ENCODE data around the gene LUZP1.

The LUZP1 gene

DNA sequence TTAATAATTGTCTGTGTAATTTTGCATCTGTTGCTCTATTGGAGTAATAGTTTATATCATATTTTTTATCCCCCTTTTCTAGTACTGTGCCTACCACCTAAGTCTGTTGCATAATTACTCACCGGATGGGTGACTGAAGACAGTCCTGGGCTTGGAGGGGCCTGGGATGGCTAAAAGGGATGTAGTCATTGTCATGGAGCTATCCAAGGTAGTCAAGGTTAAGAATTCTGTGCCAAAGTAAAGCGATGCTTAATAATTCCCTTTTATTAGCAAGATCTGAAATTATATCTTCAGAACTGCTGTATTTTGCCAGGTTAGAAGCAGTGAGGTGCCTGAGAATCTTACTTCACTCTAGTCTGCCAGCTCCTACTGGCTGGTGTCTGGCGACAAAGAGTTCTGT lies 87.8 kb downstream of the LUZP1 start:
- no peak for DNase-seq

DNA sequence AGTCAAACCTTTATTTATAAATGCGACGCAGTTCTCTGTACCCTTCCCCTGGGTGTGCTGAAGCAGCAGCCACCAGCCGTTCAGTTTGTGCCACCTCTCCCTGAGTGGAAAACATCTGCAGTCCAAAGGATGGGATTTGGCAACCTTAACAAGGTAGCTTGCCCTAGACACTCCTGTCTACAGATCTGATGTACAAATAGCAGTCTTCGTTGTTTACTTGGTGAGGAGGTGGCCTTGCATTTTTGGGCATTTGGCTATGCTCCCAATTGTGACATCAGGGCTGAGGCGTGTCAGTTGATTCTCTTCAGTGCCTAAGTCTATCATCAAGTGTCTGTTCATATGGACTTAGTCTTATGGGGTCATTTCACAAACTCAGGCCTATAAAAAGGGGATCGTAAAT lies 89.6 kb downstream of the LUZP1 start:
- DNase-seq = no peak

DNA sequence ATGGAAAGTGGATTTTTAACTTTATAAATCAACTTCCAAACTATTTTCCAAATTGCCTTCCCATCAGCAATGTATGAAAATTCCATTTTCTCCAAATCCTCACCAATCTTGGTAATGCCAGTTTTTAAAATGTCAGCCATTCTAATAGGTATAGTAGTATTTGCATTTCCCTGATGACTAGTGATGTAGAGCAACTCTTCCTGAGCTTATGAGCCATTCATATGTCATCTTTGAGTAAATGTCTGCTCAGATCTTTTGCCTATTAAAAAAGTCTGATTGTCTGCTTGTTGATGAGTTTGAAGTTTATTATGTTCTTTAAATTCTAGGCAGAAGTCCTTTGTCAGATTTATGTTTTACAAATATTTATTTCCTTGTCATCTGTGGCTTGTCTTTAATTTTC lies 94.6 kb downstream of the LUZP1 start:
- no peak for DNase-seq

DNA sequence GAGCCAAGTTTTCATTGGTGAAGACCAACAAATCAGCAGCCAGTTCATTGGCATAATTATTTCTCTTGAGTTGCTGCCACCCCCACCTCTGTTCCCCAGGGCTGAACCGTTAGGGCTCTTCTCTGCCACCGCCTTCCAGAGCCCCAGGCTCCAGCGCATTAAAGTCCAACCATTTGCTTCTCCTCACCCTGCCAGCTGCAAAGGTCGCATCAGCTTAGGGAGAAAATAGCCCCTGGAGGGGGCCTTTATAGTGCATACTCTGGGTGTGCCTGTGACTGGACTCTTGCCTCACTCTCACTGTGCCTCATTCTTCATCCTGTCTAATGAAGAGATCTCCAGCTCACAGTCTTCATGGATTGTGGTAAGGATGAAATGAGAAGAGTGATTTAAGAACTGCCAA lies 99.0 kb downstream of the LUZP1 start:
- no peak for DNase-seq

DNA sequence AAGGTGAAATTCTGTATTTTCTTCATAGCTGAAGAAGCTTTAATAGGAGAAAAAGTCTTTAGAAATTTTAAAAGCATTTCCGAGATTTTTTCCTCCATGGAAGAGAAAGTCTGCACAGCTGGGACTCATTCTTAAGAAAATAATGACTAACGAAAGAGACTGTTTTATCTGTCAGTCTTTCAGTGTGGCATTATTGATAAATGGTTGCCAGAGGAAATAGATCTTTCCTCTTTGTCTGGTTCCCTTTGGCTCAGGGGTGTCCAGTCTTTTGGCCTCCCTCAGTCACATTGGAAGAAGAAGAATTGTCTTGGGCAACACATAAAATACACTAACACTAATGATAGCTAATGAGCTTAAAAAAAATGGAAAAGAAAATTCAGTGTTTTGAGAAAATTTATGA lies 99.5 kb downstream of the LUZP1 start:
- DNase-seq = no peak

DNA sequence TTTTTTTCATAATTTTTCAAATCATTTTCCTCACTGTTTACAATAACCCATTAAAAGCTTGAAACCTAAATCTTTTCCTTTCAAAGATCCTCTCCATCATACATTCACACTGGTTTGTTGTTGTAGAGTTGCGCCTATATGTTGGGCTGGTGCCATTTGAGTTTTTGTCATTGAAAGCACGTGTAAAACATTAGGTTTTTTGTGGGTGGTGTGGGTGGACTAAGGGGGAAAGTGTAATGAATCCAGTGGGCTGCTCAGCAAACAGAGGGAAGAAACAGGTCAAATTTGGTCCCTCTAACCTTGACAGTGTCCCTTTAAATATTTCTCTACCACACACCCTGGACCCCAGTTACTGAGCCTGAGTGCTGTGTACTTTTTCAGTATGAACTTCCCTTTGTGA lies 102.6 kb downstream of the LUZP1 start:
- DNase-seq = no peak

DNA sequence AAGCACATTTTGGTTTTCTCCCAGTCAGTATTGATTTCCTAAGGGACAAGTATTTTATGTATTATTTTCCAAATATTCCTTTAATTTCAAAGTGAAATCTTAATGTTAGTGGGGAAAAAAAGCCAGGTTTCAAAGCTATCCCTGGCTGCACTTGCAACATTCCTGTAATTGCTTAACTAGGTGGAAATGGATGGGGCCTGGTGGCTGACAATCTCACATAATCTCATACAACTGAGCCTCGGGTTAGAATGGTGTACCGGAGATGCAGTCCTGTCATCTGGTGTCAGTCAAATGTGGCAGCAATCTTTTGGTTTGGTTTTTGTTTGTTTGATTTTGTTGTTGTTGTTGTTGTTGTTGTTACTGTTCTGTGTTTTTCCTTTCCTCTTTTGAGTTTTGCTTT lies 103.3 kb downstream of the LUZP1 start:
- DNase-seq = no peak

DNA sequence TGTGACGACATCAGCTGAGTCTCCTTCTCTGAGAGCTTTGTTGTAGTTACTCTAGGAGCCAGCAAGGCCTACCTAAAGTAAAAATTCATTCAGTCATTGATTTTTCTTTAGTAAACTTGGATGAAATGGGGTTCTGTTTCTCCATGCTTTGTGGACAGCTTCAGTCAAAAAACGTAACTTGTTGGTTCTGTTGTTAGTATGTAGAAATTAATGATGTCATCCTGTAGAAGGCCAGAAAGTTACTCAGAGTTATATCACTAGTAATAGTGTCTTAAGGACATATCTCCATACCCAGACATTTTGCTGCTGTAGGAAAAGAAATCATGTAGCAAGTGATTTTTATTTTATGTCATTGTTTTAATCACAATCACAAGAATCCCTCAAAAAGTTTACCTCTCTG lies 106.4 kb downstream of the LUZP1 start:
- DNase-seq = no peak

DNA sequence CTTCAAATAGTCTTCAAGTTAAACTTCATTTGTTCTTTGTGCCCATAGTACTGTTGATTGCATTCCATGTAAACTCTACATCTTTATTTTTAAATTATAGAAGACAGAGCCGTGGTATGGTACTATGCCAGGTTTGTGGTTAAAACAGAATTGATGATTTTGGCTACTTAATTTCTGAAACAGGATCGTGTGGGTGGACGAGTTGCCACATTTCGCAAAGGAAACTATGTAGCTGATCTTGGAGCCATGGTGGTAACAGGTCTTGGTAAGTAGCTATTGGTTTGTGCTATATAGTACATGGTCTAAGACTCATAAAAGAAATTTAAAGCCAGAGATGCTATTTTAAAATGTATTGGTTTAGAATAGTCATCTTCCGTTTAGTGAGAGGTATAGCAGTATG lies 111.4 kb downstream of the LUZP1 start:
- DNase-seq = no peak

DNA sequence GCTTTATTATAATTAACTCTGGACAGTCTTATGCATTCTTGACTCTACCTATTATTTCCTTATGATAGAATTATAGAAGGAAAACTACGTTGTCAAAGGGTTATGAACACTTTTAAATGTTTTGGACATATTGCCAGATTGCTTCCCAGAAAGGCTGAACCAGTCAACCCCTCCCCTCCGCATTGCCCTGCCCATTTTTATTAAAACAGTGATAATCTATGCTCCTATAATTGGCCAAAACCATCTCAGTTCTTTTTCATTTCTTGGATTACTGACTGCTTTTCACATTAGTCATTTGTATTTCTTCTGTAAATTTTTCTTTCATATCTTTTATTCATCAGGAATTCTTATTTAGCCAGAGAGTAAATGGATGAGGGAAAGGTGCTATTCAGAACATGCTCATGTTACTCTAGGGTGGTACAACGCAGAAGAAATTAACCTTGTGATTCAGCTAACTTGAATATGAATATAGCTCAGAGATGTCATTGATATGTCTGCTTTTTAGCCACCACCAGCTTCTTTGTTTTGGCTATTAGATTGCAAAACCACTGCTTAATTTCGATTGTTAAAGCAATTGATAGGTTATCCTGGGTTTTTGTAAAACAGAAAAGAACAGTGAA lies 117.3 kb downstream of the LUZP1 start:
- no peak for DNase-seq

DNA sequence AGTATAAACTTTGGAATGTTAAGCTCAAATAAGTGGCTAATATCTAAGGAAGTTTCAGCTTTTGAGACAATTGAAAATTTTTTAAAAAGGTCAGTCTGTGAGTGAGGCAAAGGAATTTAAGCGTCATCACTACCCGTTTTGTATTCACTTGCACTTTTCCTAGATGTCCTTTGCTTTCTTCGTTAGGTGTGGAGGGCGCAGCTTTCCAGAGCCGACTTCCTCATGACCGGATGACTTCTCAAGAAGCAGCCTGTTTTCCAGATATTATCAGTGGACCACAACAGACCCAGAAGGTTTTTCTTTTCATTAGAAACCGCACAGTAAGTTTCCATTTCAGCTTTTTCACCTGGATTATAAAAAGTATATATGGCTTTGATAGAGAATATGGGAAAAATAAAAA lies 118.5 kb downstream of the LUZP1 start:
- DNase-seq = no peak

DNA sequence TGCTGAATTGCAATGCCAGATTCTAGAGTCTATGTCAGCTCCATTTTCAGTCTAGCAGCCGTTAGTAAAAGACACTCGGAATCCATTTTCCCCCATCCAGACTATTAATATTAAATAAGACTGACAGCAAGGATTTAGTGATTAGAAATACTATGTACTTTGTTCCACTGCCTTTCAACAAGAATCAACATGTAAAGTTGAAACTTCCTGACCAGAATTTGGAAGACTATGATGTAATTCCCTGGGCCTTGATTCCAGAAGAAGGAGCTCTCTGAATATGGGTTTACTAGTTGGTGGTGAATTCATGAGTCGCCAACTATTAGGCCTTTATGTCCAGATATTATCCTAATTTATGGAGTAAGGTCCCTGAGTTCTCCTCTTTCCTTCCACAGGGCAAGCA lies 124.6 kb downstream of the LUZP1 start:
- DNase-seq = no peak

DNA sequence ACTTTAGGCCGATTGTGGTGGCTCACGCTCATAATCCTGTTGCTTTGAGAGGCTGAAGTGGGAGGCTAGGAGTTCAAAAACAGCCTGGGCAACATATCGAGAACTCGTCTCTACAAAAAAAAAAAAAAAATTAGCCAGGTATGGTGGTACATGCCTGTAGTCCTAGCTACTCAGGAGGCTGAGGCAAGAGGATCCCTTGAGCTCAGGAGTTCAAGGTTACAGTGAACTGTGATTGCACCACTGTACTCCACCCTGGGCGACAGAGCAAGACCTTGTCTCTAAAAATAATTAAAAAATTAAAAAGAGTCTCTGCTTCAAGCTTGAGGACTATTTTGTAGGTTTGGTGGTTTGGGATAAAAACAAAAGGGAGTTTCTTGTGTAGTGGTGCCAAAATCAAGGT lies 128.1 kb downstream of the LUZP1 start:
- DNase-seq = no peak

DNA sequence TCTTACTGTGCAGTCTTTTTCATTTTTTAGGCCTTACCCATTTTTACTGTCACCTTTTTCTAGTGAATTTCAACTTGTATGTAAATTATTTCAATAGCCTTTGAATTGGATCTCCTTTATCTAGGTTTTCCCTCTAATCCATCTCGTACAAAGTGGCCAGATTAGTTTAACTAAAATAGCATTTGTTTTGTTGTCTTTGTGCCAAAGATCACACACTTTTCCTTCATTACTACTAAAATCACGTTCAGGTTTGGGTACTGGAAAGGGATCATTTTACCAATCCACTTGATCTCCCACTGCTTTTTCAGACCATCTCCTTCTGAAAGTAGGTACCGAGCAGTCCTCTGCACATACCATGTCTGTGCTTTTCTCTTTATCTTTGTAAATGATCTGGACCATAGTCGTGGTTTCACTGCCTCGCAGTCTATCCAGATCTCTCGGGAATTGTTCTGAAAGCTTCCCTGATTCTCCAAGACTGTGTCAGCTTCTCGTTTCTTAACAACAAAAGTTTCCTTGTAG lies 129.3 kb downstream of the LUZP1 start:
- DNase-seq = no peak

DNA sequence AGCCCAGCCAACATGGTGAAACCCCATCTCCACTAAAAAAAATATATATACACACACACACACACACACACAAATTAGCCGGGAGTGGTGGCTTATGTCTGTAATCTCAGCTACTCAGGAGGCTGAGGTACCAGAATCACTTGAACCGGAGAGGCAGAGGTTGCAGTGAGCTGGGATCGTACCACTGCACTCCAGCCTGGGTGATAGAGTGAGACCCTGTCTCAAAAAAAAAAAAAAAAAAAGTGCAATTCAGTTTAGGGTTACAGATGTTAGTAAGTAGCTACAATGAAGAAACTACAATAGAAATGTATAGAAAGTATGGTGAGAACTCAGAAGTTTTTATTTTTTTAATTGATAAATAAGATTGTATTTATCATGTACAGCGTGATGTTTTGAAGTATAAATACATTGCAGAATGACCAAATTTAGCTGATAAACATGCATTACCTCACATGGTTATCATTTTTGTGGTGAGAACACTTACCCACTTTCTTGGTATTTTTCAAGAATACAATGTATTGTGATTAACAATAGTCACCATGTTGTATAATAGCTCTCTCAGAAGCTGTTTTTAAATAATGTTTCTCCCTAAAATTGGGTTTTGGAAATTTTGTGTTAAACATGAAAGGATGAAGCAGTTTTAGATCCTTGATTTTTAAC lies 131.4 kb downstream of the LUZP1 start:
- no peak for DNase-seq

DNA sequence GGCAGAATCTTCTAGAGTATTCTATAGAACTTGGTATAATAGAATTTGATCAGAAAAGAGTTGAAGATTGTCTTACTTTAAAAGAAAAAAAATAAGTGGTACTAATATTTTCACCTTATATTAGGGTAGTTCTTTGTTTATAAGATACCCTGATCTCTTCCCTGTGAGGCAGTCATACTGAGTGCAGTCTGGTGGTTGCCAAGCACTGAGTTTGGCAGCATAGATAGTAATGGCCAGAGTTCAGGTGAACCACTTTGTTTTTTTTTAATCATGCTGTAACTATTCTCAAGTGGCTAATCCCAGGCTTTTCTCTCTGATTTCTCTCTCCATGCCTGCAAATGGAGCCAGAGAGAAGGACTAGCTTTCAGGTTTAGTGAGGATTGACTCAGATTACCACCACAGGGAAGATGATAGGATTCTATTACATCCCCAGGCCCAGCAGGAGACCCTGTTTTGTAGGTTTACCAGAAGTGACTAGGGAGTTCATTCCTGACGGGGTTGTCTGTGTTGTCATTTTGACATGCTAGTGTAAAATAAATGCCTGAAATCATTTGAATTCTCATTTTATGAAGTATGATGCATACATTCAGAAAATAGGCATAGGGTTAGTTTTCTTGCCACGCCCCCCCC lies 132.7 kb downstream of the LUZP1 start:
- DNase-seq = no peak
